ENCODE results near the gene NCS1. TPM values are rescaled to one million over a fixed set of nuclear protein-coding genes. Genes with fewer than 3 reads are reported as not detected.

NCS1 gene
- total and polyA plus RNA-seq, 2 of the 8 experiments (the other 6 are each of a cell fraction or from before 2014, with no cell fraction given), result 34.7 to 47.6 TPM

GRCh38 chr9:130265431-130266235 is 93.4 kb downstream of the NCS1 start, which contains the start of gene HMCN2 (continued):
- TF ChIP-seq CHD7 (IDR thresholded peaks at IDR 0.05; ENCODE audit: insufficient replicate concordance, low read length), result no peak
- peak; percentile 78 for TF ChIP-seq KDM4A (IDR thresholded peaks at IDR 0.05; ENCODE audit: low read depth, low read length, severe bottlenecking)
- no peak for TF ChIP-seq USF2 (IDR thresholded peaks at IDR 0.05; ENCODE audit: low read length)
- TF ChIP-seq SAP30 (IDR thresholded peaks at IDR 0.05; ENCODE audit: insufficient read depth, insufficient replicate concordance, low read length), result no peak
- TF ChIP-seq BACH1 (IDR thresholded peaks at IDR 0.05; ENCODE audit: low read length), result no peak; the same call in 1 of the 2 replicates
- TF ChIP-seq RFX5 (IDR thresholded peaks at IDR 0.05; ENCODE audit: borderline replicate concordance, low read depth, low read length), result no peak
- peak; percentile 46; the same call in 1 of the 2 replicates for TF ChIP-seq EGR1 (IDR thresholded peaks at IDR 0.05; ENCODE audit: borderline replicate concordance, low read depth, low read length)
- 0 out of 2 replicates have a peak, but pooled peaks have one; percentile 22 for TF ChIP-seq SP1 (IDR thresholded peaks at IDR 0.05; ENCODE audit: low read depth, low read length)

All from H1 (cell line).